OCI-LY7 (cell line): Measurements from ENCODE around the gene BRIP1. TPM values are rescaled to one million over a fixed set of nuclear protein-coding genes. Genes with fewer than 3 reads are reported as not detected.

Source experiments
- BruUV-seq: library from RNA; stranded (reverse); fragments of 400-500 nt; replicated peaks from 2 replicates; lab custom pipeline; 2021; lab: Mats Ljungman, UMichigan
- CTCF ChIA-PET: fragments of 300-600 bp; sonication (Branson Sonifier 250); formaldehyde crosslinking; loops from one replicate; lab custom pipeline; 2022; ENCODE audit warnings: antibody characterized with exemption; ENCODE audit not compliant: unreplicated experiment; lab: Charles Lee
- POLR2A ChIA-PET: fragments of 300-600 bp; sonication (Branson Sonifier 250); formaldehyde crosslinking; loops from one replicate; lab custom pipeline; 2022; ENCODE audit warnings: antibody characterized with exemption; lab: Charles Lee
- DNase-seq: peaks from one replicate; pipeline ENCODE4 v3.0.0-alpha.2; 2015; ENCODE audit warnings: low spot score
- H2AFZ ChIP-seq: fragments of 200-600 bp; sonication (generic), shearing (Covaris generic); 2 replicates; pipeline ENCODE4 v1.6.1; 2014; ENCODE audit warnings: mild to moderate bottlenecking, antibody characterized with exemption, low read length, moderate library complexity
- H3K27ac ChIP-seq: fragments of 200-600 bp; sonication (generic); 2 replicates; pipeline ENCODE4 v1.5.1; 2014; ENCODE audit warnings: mixed run types, low read depth, mild to moderate bottlenecking, moderate library complexity, low read length, inconsistent platforms; ENCODE audit not compliant: poor library complexity, severe bottlenecking
- H3K36me3 ChIP-seq: fragments of 200-600 bp; sonication (generic); 2 replicates; pipeline ENCODE4 v1.6.1; 2014; ENCODE audit warnings: mild to moderate bottlenecking, antibody characterized with exemption, low read length, moderate library complexity, mixed read lengths; ENCODE audit not compliant: insufficient read depth
- H3K4me1 ChIP-seq: fragments of 200-600 bp; sonication (generic); 2 replicates; pipeline ENCODE4 v1.5.1; 2014; ENCODE audit warnings: mild to moderate bottlenecking, low read length; ENCODE audit not compliant: insufficient read depth, poor library complexity, severe bottlenecking
- H3K4me2 ChIP-seq: fragments of 200-600 bp; sonication (generic); 2 replicates; pipeline ENCODE4 v1.6.1; 2014; ENCODE audit warnings: mild to moderate bottlenecking, low read length
- H3K4me3 ChIP-seq: fragments of 200-600 bp; sonication (generic); 2 replicates; pipeline ENCODE4 v1.5.1; 2014; ENCODE audit warnings: mild to moderate bottlenecking, low read depth, low read length; ENCODE audit not compliant: poor library complexity, severe bottlenecking
- H3K79me2 ChIP-seq: fragments of 200-600 bp; sonication (generic); 2 replicates; pipeline ENCODE4 v1.6.1; 2016; ENCODE audit warnings: low read depth, mild to moderate bottlenecking, low read length, moderate library complexity, mixed read lengths; ENCODE audit not compliant: insufficient read depth
- H3K9me2 ChIP-seq: fragments of 200-600 bp; sonication (generic); 2 replicates; pipeline ENCODE4 v1.6.1; 2016; ENCODE audit warnings: mild to moderate bottlenecking, low read length, mixed read lengths; ENCODE audit not compliant: insufficient read depth
- H3K9me3 ChIP-seq: fragments of 200-600 bp; sonication (generic); 2 replicates; pipeline ENCODE4 v1.6.1; 2014; ENCODE audit warnings: mild to moderate bottlenecking, mixed run types, low read length, mixed read lengths
- H4K20me1 ChIP-seq: fragments of 200-600 bp; sonication (generic); 2 replicates; pipeline ENCODE4 v1.6.1; 2014; ENCODE audit warnings: mild to moderate bottlenecking, antibody characterized with exemption, low read length, moderate library complexity, mixed read lengths; ENCODE audit not compliant: insufficient read depth
- EZH2phosphoT487 ChIP-seq: fragments of 200-600 bp; sonication (generic); IDR thresholded peaks from 2 replicates; pipeline ENCODE4 v1.6.1; 2018; ENCODE audit warnings: low read depth, borderline replicate concordance, mild to moderate bottlenecking, mixed run types, antibody characterized with exemption, low read length, moderate library complexity, mixed read lengths
- intact Hi-C: fragments of 100-400 bp; cut with micrococcal nuclease; formaldehyde crosslinking; loops from one replicate; pipeline ENCODE4 v1.10.0; 2022; ENCODE audit not compliant: unreplicated experiment
- total RNA-seq, 2 experiments: library from RNA; depleted of rRNA in 1 of 2; stranded (reverse); fragments of >200 nt in 1 of 2; shearing (Covaris generic) in 1 of 2; gene quantifications; 2 replicates each; pipeline ENCODE4 v1.2.3, GENCODE V29; 2014 to 2022
- TF ChIP-seq, protein P1 (sequence below): fragments of 200-600 bp; sonication (generic); conservative IDR thresholded peaks from 2 replicates; pipeline ENCODE4 v1.5.1; 2014; ENCODE audit warnings: mild to moderate bottlenecking, antibody characterized with exemption, low read length, moderate library complexity, mixed read lengths

The BRIP1 gene
- total RNA-seq, 2 experiments from 2014 or later = 32.5 to 33.8 TPM

DNA sequence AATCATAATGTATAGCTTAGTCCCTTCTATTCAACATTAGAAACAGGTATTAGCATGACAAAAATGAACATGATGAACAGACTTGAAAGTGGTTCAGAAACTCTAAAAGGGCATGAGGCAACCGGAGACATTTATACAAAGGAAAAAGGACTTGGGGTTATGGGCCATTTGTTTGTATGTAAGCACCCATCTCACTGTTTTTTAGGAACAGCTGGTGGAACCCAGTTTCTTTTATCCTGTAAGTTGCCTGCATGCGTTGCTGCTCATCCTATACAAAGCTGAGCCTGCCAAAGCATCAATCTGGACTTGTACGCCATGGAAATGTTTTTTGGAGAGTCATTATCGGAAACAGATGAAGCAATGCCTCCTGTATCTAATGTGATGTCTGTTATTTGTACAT lies 200.0 kb downstream of the BRIP1 start:
- Histone ChIP-seq H3K4me3 (no peak overlapping the region), H3K9me2 (no peaks in the 10 kb centered on the region), H3K27ac (no peak overlapping the region), H3K9me3 (no peaks in the 10 kb centered on the region), H3K4me1 (no peaks in the 10 kb centered on the region), H4K20me1 (no peaks in the 10 kb centered on the region), H2AFZ (no peak overlapping the region), H3K79me2 (no peaks in the 10 kb centered on the region), H3K36me3 (no peaks in the 10 kb centered on the region), H3K4me2 (no peak overlapping the region)
- ChIA-PET POLR2A (no interaction called here), CTCF (no interaction called here)
- BruUV-seq = no TSS peak
- DNase-seq = no peak
- intact Hi-C loops = no loop called here
- TF ChIP-seq, protein P1, sequence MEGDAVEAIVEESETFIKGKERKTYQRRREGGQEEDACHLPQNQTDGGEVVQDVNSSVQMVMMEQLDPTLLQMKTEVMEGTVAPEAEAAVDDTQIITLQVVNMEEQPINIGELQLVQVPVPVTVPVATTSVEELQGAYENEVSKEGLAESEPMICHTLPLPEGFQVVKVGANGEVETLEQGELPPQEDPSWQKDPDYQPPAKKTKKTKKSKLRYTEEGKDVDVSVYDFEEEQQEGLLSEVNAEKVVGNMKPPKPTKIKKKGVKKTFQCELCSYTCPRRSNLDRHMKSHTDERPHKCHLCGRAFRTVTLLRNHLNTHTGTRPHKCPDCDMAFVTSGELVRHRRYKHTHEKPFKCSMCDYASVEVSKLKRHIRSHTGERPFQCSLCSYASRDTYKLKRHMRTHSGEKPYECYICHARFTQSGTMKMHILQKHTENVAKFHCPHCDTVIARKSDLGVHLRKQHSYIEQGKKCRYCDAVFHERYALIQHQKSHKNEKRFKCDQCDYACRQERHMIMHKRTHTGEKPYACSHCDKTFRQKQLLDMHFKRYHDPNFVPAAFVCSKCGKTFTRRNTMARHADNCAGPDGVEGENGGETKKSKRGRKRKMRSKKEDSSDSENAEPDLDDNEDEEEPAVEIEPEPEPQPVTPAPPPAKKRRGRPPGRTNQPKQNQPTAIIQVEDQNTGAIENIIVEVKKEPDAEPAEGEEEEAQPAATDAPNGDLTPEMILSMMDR = no peak
- no peak for TF ChIP-seq EZH2phosphoT487

DNA sequence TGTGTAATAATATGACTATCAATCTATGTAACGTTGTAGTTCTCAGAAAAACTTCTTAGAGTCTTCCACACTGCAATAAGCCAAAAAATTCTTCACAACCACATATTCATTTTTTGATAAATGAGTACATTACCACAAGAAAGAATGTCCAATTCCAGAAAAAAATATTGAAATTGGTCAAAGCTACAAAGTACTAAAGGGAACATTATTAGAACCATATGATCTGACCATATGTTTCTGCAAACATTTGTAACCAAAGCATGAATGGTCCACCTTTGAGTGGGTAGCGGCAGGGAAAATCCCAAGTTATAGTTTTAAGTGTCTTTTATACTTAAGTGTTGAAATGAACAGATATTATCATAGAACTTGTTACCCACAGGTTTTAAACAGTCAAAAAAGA lies 200.6 kb downstream of the BRIP1 start:
- H3K4me1 ChIP-seq = no peaks in the 10 kb centered on the region
- BruUV-seq = no TSS peak
- no peak overlapping the region for H2AFZ ChIP-seq
- H3K79me2 ChIP-seq = no peaks in the 10 kb centered on the region
- H3K36me3 ChIP-seq = no peaks in the 10 kb centered on the region
- H3K9me2 ChIP-seq = no peaks in the 10 kb centered on the region
- no peak overlapping the region for H3K27ac ChIP-seq
- DNase-seq = no peak
- H4K20me1 ChIP-seq = no peaks in the 10 kb centered on the region
- no peak overlapping the region for H3K4me2 ChIP-seq
- intact Hi-C loops = no loop called here
- POLR2A ChIA-PET = no interaction called here
- H3K4me3 ChIP-seq = no peak overlapping the region
- H3K9me3 ChIP-seq = no peaks in the 10 kb centered on the region
- TF ChIP-seq EZH2phosphoT487 = no peak
- TF ChIP-seq, protein P1 = no peak
- CTCF ChIA-PET = no interaction called here

DNA sequence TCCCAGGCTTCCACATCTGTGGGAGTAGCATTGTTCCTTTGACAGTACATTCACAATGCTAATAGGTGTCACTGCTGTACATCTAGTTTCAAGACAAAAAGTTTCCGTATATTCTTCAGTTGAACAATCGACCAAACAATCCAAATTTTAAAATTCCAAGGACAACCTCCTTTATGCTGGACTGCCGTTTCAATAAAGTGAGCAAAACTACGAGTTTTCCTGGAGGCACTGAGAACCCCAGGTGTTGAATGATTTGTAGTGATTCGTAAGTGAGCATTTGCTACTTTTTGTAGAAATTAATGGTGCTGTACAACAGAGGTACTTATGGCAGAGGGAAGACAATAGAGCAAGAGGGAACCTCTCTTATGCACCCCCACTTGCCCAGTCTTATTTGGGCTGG lies 201.1 kb downstream of the BRIP1 start:
- no peak overlapping the region for H2AFZ ChIP-seq
- H3K9me2 ChIP-seq = no peaks in the 10 kb centered on the region
- no TSS peak for BruUV-seq
- no peak for TF ChIP-seq EZH2phosphoT487
- TF ChIP-seq, protein P1 = no peak
- no peaks in the 10 kb centered on the region for H3K36me3 ChIP-seq
- no peak overlapping the region for H3K27ac ChIP-seq
- DNase-seq = no peak
- ChIA-PET CTCF (no interaction called here), POLR2A (no interaction called here)
- H3K4me1 ChIP-seq = no peaks in the 10 kb centered on the region
- no peaks in the 10 kb centered on the region for H3K79me2 ChIP-seq
- H4K20me1 ChIP-seq = no peaks in the 10 kb centered on the region
- H3K4me3 ChIP-seq = no peak overlapping the region
- intact Hi-C loops = no loop called here
- no peaks in the 10 kb centered on the region for H3K9me3 ChIP-seq
- H3K4me2 ChIP-seq = no peak overlapping the region
